GM23248 (cell line): Measurements from ENCODE around the gene COL8A1. TPM values are rescaled to one million over a fixed set of nuclear protein-coding genes. Genes with fewer than 3 reads are reported as not detected.

Source experiments
- DNase-seq: peaks from one replicate; pipeline ENCODE4 v3.0.0-alpha.2; 2015
- H2AFZ ChIP-seq: fragments of 200-600 bp; sonication (generic); 2 replicates; pipeline ENCODE4 v1.6.1; 2016; ENCODE audit warnings: antibody characterized with exemption
- H3F3A ChIP-seq: fragments of 200-600 bp; sonication (generic); 2 replicates; pipeline ENCODE4 v1.6.1; 2016; ENCODE audit warnings: mild to moderate bottlenecking, antibody characterized with exemption, mixed run types; ENCODE audit not compliant: insufficient read depth
- H3K27ac ChIP-seq: fragments of 200-600 bp; sonication (generic); 2 replicates; pipeline ENCODE4 v1.5.1; 2016; ENCODE audit warnings: mild to moderate bottlenecking
- H3K27me3 ChIP-seq: fragments of 200-600 bp; sonication (generic); replicated peaks from 2 replicates; pipeline ENCODE4 v1.6.1; 2016; ENCODE audit warnings: mild to moderate bottlenecking; ENCODE audit not compliant: insufficient read depth
- H3K36me3 ChIP-seq: fragments of 200-600 bp; sonication (generic); 2 replicates; pipeline ENCODE4 v1.6.1; 2016; ENCODE audit warnings: low read depth, mild to moderate bottlenecking
- H3K4me1 ChIP-seq: fragments of 200-600 bp; sonication (generic); 2 replicates; pipeline ENCODE4 v1.6.1; 2016; ENCODE audit warnings: mild to moderate bottlenecking; ENCODE audit not compliant: insufficient read depth
- H3K4me2 ChIP-seq: fragments of 200-600 bp; sonication (generic); one replicate; pipeline ENCODE4 v1.6.1; 2016; ENCODE audit warnings: mild to moderate bottlenecking; ENCODE audit not compliant: unreplicated experiment
- H3K4me3 ChIP-seq: fragments of 200-600 bp; sonication (generic); 2 replicates; pipeline ENCODE4 v1.5.1; 2016; ENCODE audit warnings: mild to moderate bottlenecking
- H3K79me2 ChIP-seq: fragments of 200-600 bp; sonication (generic); 2 replicates; pipeline ENCODE4 v1.6.1; 2016; ENCODE audit warnings: mild to moderate bottlenecking; ENCODE audit not compliant: insufficient read depth
- H3K9ac ChIP-seq: fragments of 200-600 bp; sonication (generic); 2 replicates; pipeline ENCODE4 v1.6.1; 2016; ENCODE audit warnings: mild to moderate bottlenecking
- H3K9me2 ChIP-seq: fragments of 200-600 bp; sonication (generic); 2 replicates; pipeline ENCODE4 v1.6.1; 2016; ENCODE audit warnings: mixed run types, mild to moderate bottlenecking, moderate library complexity; ENCODE audit not compliant: insufficient read depth
- H3K9me3 ChIP-seq: fragments of 200-600 bp; sonication (generic); one replicate; pipeline ENCODE4 v1.6.1; 2017; ENCODE audit warnings: low read depth
- H4K20me1 ChIP-seq: fragments of 200-600 bp; sonication (generic); 2 replicates; pipeline ENCODE4 v1.6.0; 2016; ENCODE audit not compliant: insufficient read depth
- EZH2 ChIP-seq: fragments of 200-600 bp; sonication (generic); IDR thresholded peaks from 2 replicates; pipeline ENCODE4 v1.6.1; 2018; ENCODE audit warnings: antibody characterized with exemption, mild to moderate bottlenecking; ENCODE audit not compliant: insufficient read depth, poor library complexity, severe bottlenecking
- EZH2phosphoT487 ChIP-seq: fragments of 200-600 bp; sonication (generic); IDR thresholded peaks from 2 replicates; pipeline ENCODE4 v1.6.1; 2018; ENCODE audit warnings: antibody characterized with exemption, moderate library complexity, mild to moderate bottlenecking, low read depth; ENCODE audit not compliant: insufficient read depth
- WGBS, 2 experiments: methylation state at CpG; one replicate each; pipeline ENCODE4 v1.1.6; 2015 to 2017; ENCODE audit warnings: low lambda C conversion rate in 2 of 2, low coverage in 1 of 2; ENCODE audit errors: missing lambda C conversion rate in 2 of 2; 5-methylcytosine and 5-hydroxymethylcytosine counted together
- in situ Hi-C: fragments of 300-500 bp; cut with MboI; formaldehyde crosslinking; loops from 2 replicates; pipeline ENCODE4 v1.15.0; 2020
- polyA plus RNA-seq: library from polyadenylated mRNA; unstranded; fragments of >200 nt; fragmentation: Nextera tagmentation; extraction: Ambion mirVana; gene quantifications from 2 replicates; pipeline ENCODE4 v1.2.1, GENCODE V29; 2016
- total RNA-seq: library from RNA; depleted of rRNA; stranded (reverse); fragments of >200 nt; shearing (Covaris generic); gene quantifications from 2 replicates; pipeline ENCODE4 v1.2.3, GENCODE V29; 2014

Gene COL8A1
- total and polyA plus RNA-seq, 2 experiments from 2014 or later, result 164 to 189 TPM

DNA sequence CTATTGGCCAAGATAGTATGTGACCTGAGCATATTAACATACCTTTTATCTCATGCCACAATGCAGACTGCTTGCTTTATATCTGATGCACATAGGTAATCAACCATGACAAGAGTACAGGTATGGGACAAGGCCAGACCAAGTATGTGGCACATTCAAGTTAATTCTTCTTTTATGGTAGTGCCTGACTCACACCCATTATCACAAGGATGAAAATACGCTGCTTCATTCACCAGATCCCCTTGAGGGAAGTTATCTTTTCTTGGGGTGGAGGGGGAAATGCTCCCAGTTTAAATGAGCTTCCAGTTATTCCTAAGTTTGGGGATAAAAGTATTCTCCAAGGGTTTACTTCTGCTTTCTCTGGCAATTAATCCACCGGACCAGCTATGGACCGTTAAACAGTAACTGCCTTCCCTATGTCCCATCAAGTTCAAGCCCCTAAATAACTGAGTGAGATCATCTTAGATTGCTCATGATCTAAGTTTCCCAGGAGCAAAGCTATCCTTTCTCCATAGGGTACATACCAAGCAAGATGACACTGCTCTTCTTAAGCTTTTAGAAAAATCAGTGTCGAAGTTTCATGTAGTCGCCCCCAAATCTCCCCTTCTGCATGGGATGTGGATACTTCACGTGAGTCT, 1.9 kb downstream of the COL8A1 start:
- Histone ChIP-seq H3K4me1 (peaks cover 49% of the 10 kb centered on the region), H3K4me3 (peak overlapping the region; percentile 73), H3K9me3 (no peaks in the 10 kb centered on the region), H3K27ac (no peak overlapping the region), H3K9me2 (no peaks in the 10 kb centered on the region), H2AFZ (no peak overlapping the region), H3K27me3 (no peaks in the 10 kb centered on the region), H3K9ac (no peak overlapping the region), H3K36me3 (no peaks in the 10 kb centered on the region), H3K79me2 (0 out of 2 replicates have a peak, but pooled peaks cover 24% of the 10 kb centered on the region), H3K4me2 (peak overlapping the region; percentile 89), H4K20me1 (no peaks in the 10 kb centered on the region), H3F3A (peaks cover 47% of the 10 kb centered on the region)
- 95 to 96% methylated on average over 6 of the region's 6 CpGs for WGBS, 2 experiments
- in situ Hi-C loops, result no loop called here
- DNase-seq, result peak; percentile 27
- TF ChIP-seq EZH2phosphoT487 (no peak), EZH2 (no peak)

DNA sequence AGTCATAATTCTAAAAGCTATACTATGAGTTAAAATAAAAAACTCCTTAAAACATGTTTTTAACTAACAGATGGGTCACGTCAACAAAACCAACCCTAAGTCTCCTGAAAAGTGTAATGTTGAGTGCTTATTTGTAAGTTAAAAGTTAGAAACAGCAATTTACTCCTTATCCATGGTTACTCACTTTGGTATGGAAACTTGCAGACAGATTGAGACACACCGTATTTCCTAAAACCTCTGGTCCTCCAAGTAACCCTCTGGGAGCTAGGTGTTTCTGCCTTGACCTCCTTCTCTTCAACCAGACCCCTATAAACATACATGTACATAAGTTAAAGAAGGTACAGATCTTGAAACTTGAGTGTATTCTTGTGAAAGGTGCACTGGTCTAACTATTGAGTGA, 3.1 kb downstream of the COL8A1 start:
- Histone ChIP-seq H3K9ac (no peak overlapping the region), H3K79me2 (0 out of 2 replicates have a peak, but pooled peaks cover 24% of the 10 kb centered on the region), H3K9me2 (no peaks in the 10 kb centered on the region), H3K4me1 (peaks cover 58% of the 10 kb centered on the region), H3K27me3 (no peaks in the 10 kb centered on the region), H3F3A (peaks cover 41% of the 10 kb centered on the region), H3K4me3 (peak overlapping the region; percentile 73), H3K4me2 (peak overlapping the region; percentile 89), H3K9me3 (no peaks in the 10 kb centered on the region), H3K36me3 (no peaks in the 10 kb centered on the region), H2AFZ (no peak overlapping the region), H4K20me1 (no peaks in the 10 kb centered on the region), H3K27ac (peak overlapping the region; percentile 20; the same call in 1 of the 2 replicates)
- 51 to 58% methylated on average over 2 of the region's 2 CpGs for whole genome bisulfite sequencing, 2 experiments
- no peak for TF ChIP-seq EZH2phosphoT487
- no peak for TF ChIP-seq EZH2
- DNase-seq, result peak; percentile 18
- in situ Hi-C loops, result no loop called here

DNA sequence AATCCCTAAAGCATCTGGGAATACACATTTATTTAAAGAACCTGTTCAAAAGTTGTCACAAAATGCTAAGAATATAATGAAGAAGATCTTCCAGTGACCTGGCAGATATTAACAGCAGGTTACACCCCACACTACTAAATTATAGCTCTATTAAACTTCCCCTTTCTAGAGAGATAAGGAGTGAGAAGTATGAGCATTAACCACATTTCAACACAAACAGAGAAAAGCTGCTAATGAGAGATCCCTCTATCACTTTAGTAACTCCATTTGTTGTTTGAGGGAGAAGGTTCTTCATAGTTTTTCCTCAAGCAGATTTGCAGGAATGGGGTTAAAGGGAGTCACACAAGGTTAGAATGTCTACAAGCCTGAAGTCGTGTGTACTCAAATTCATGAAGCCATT, 3.6 kb downstream of the COL8A1 start:
- H2AFZ ChIP-seq, result no peak overlapping the region
- WGBS, 2 experiments, result 97 to 100% methylated on average over 1 of the region's 1 CpG
- TF ChIP-seq EZH2phosphoT487 (no peak), EZH2 (no peak)
- peaks cover 58% of the 10 kb centered on the region for H3K4me1 ChIP-seq
- no peak overlapping the region for H3K9ac ChIP-seq
- H3K4me2 ChIP-seq, result no peak overlapping the region
- no peaks in the 10 kb centered on the region for H3K36me3 ChIP-seq
- no peaks in the 10 kb centered on the region for H4K20me1 ChIP-seq
- in situ Hi-C loops, result no loop called here
- no peak for DNase-seq
- no peaks in the 10 kb centered on the region for H3K27me3 ChIP-seq
- no peaks in the 10 kb centered on the region for H3K9me2 ChIP-seq
- peaks cover 41% of the 10 kb centered on the region for H3F3A ChIP-seq
- H3K4me3 ChIP-seq, result peak overlapping the region; percentile 73
- no peaks in the 10 kb centered on the region for H3K9me3 ChIP-seq
- 0 out of 2 replicates have a peak, but pooled peaks cover 24% of the 10 kb centered on the region for H3K79me2 ChIP-seq
- H3K27ac ChIP-seq, result peak overlapping the region; percentile 20; the same call in 1 of the 2 replicates

DNA sequence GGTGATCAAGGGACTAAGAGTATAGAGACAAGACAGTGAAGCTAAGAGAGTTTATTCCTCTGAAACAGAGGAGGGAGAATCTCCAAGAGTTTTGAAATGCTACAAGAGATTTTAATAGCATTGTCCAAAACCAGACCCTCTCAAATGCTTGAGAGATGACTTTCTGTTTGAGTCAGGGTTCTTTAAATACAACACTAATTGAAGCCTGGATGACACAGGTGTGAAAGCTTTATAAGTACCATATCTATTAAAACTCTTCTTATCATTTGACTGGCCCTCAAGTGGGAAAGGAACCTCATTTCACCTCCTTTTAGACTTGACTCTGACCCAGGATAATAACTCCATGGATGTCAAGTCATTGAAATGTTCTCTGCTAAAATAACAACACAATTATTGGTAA, 5.6 kb downstream of the COL8A1 start:
- in situ Hi-C loops, result no loop called here
- Histone ChIP-seq H3K36me3 (no peaks in the 10 kb centered on the region), H3K9me3 (no peaks in the 10 kb centered on the region), H3K27ac (no peak overlapping the region), H4K20me1 (no peaks in the 10 kb centered on the region), H3K79me2 (peaks cover 23% of the 10 kb centered on the region; the same call in 1 of the 2 replicates), H3F3A (peaks cover 40% of the 10 kb centered on the region), H3K9ac (no peak overlapping the region), H3K4me3 (no peak overlapping the region), H3K9me2 (no peaks in the 10 kb centered on the region), H2AFZ (no peak overlapping the region), H3K4me2 (no peak overlapping the region), H3K4me1 (peaks cover 75% of the 10 kb centered on the region), H3K27me3 (no peaks in the 10 kb centered on the region)
- no peak for TF ChIP-seq EZH2
- no peak for TF ChIP-seq EZH2phosphoT487
- DNase-seq, result no peak

DNA sequence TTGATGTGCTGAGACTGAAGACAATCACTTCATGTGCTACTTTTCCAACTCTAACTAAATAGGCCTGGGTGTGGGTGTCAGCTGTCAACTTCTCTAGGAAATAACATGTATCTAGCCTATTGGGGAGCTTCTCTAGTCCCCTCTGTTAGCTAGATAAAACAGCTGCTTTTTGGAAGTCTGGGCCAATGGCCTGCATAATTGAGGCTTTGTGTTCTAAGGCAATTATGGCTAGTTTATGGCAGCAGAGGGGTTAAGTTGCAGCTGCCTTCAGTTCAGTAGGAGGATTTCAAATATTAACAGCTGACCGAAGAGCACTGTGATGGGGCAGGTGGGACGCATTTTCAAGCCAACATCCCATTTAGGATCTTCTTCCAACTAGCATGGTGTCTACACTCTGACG, 6.4 kb downstream of the COL8A1 start:
- 50 to 52% methylated on average over 3 of the region's 3 CpGs for WGBS, 2 experiments
- Histone ChIP-seq H3K9ac (no peak overlapping the region), H3K27ac (no peak overlapping the region), H3K9me2 (no peaks in the 10 kb centered on the region), H3K27me3 (no peaks in the 10 kb centered on the region), H3F3A (peaks cover 33% of the 10 kb centered on the region), H3K4me3 (no peak overlapping the region), H3K36me3 (no peaks in the 10 kb centered on the region), H2AFZ (no peak overlapping the region), H3K9me3 (no peaks in the 10 kb centered on the region), H3K4me2 (peak overlapping the region; percentile 0), H4K20me1 (no peaks in the 10 kb centered on the region), H3K4me1 (peaks cover 68% of the 10 kb centered on the region), H3K79me2 (peaks cover 24% of the 10 kb centered on the region; the same call in 1 of the 2 replicates)
- no peak for DNase-seq
- TF ChIP-seq EZH2 (no peak), EZH2phosphoT487 (no peak)
- in situ Hi-C loops, result no loop called here
